Right lobe of liver (tissue), 6 donors: ENCODE data around the gene CCT2. TPM values are rescaled to one million over a fixed set of nuclear protein-coding genes. Genes with fewer than 3 reads are reported as not detected.
"Not testable (repeated sequence)": the region's sequence is repeated elsewhere in the genome, so short reads cannot be mapped to it uniquely, and the experiment has no call there.

Experiments
- ATAC-seq, 4 donors: fragments of 200-7000 bp; cut with Tn5 transposase; one replicate each; pipeline ENCODE4 v1.9.1; 2020; ENCODE audit warnings: mild to moderate bottlenecking in 4 of 4, moderate library complexity in 4 of 4
- DNase-seq, 3 donors: peaks; one replicate each; pipeline ENCODE4 v3.0.0-alpha.2; 2020
- H3K27ac ChIP-seq, 3 donors: fragments of 200-600 bp; one replicate each; pipeline ENCODE4 v1.8.0; 2022
- H3K27me3 ChIP-seq, 2 donors: fragments of 200-600 bp; one replicate each; pipeline ENCODE4 v1.8.0; 2022
- H3K36me3 ChIP-seq, 4 donors: fragments of 200-600 bp; sonication (generic) in 1 of 4; one replicate each; pipeline versions ENCODE4 v1.5.1 to v1.8.0; 2017 to 2022; ENCODE audit warnings: control low read depth in 1 of 4
- H3K4me1 ChIP-seq, 4 donors: fragments of 200-600 bp; sonication (generic) in 1 of 4; one replicate each; pipeline versions ENCODE4 v1.5.1 to v1.8.0; 2017 to 2022; ENCODE audit warnings: control low read depth in 1 of 4
- H3K4me3 ChIP-seq, 3 donors: fragments of 200-600 bp; one replicate each; pipeline ENCODE4 v1.8.0; 2022
- H3K9me3 ChIP-seq, 4 donors: fragments of 200-600 bp; sonication (generic) in 1 of 4; one replicate each; pipeline versions ENCODE4 v1.5.1 to v1.8.0; 2017 to 2022; ENCODE audit warnings: control low read depth in 1 of 4
- POLR2A ChIP-seq: fragments of 450-650 bp; IDR thresholded peaks from one replicate; pipeline ENCODE4 v1.6.1; 2017; ENCODE audit warnings: antibody characterized with exemption, mild to moderate bottlenecking
- WGBS: methylation state at CpG from one replicate; pipeline ENCODE4 v1.1.6; 2018; ENCODE audit warnings: low coverage, low lambda C conversion rate; ENCODE audit not compliant: insufficient coverage; ENCODE audit errors: missing lambda C conversion rate; 5-methylcytosine and 5-hydroxymethylcytosine counted together
- intact Hi-C, 2 donors: fragments of 100-400 bp; cut with DNase I; formaldehyde crosslinking; loops; one replicate each; pipeline versions ENCODE4 v1.11.2 to v1.14.1; 2022
- total RNA-seq, 6 experiments: library from RNA; depleted of rRNA in 2 of 6; stranded (reverse); fragments of >200 nt in 2 of 6; fragmentation: NEBNext Ultra II Directional in 3 of 6; extraction: Animal tissue kit (Norgen Biotek cat#: 25700) in 3 of 6; gene quantifications; one replicate each; pipeline versions ENCODE4 v1.1.0 to v1.2.4, GENCODE V29; 2016 to 2023
- TF ChIP-seq, protein P1 (sequence below), 4 donors: fragments of 200-600 bp in 3 of 4; fragments of 450-650 bp in 1 of 4; IDR thresholded peaks; one replicate each; pipeline versions ENCODE4 v1.5.1 to v1.8.0; 2016 to 2022; ENCODE audit warnings: antibody characterized with exemption in 4 of 4, mild to moderate bottlenecking in 2 of 4
- donor health status: DM: no; HTN: yes; CAD: no.
- donor health status: DM: no; HTN: no; CAD: no.
- donor health status: DM: no; HTN: no; CAD: no.
- donor health status: DM: no; HTN: yes; CAD: no.
- donor health status: DM: no; HTN: yes; CAD: no.

CCT2 gene
- total RNA-seq, 6 experiments from 2014 or later: 39.8 to 81.9 (median 54.3) TPM

DNA sequence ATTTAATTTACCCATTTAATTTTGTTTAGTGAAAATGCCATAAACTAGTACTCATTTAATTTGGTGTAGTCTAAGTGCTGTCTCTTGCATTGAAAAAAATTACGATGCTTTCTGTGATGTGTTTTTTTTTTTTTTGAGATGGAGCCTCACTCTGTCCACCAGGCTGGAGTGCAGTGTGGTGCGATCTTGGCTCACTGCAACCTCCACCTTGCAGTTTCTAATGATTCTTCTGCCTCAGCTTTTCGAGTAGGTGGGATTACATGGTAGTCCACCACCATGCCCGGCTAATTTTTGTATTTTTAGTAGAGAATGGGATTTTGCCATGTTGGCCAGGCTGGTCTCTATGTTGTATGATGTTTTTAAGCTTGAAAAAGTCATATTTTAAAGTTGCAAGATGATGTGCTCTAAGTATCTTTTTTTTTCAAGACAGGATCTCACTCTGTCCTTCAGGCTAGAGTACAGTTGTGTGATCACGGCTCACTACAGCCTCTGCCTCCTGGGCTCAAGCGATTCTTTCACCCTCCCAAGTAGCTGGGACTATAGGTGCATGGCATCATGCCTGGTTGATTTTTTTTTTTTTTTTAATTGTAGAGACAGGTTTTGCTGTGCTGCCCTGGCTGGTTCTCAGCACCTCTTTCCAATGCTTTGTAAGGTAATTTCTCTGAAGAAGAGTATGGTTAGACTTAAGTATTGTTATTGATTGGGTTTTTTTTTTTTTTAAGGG, 16.9 kb downstream of the CCT2 start:
- ATAC-seq (no peak), DNase-seq (no peak)
- Histone ChIP-seq H3K4me1 (no peaks in the 10 kb centered on the region), H3K27me3 (no peaks in the 10 kb centered on the region), H3K27ac (no peak overlapping the region), H3K4me3 (no peak overlapping the region), H3K36me3 (peaks cover 0 to 65% (median 33%) of the 10 kb centered on the region in 4 donors), H3K9me3 (no peaks in the 10 kb centered on the region)
- TF ChIP-seq, protein P1, sequence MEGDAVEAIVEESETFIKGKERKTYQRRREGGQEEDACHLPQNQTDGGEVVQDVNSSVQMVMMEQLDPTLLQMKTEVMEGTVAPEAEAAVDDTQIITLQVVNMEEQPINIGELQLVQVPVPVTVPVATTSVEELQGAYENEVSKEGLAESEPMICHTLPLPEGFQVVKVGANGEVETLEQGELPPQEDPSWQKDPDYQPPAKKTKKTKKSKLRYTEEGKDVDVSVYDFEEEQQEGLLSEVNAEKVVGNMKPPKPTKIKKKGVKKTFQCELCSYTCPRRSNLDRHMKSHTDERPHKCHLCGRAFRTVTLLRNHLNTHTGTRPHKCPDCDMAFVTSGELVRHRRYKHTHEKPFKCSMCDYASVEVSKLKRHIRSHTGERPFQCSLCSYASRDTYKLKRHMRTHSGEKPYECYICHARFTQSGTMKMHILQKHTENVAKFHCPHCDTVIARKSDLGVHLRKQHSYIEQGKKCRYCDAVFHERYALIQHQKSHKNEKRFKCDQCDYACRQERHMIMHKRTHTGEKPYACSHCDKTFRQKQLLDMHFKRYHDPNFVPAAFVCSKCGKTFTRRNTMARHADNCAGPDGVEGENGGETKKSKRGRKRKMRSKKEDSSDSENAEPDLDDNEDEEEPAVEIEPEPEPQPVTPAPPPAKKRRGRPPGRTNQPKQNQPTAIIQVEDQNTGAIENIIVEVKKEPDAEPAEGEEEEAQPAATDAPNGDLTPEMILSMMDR (IDR thresholded peaks at IDR 0.05): no peak
- TF ChIP-seq POLR2A: no peak
- intact Hi-C loops: no loop called here
- 97% methylated on average over 6 of the region's 6 CpGs for WGBS

DNA sequence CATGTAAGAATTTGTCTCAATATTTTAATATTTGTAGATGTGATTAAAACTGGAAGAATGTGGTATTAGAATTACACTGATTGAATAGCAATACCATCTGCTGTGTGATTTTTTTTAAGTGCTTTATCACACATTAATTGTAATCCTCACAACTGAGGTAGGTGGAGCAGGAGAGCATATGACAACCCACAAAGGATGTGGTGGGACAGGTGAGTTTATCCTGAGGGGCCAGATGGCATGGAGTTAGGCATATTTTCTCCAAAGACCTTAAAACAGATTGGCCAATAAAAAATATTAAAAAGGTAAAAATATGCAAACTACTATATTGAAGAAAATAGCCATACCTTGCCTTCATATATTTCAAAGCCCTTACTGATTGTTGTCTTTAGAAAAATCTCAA, 17.7 kb downstream of the CCT2 start:
- Histone ChIP-seq H3K4me3 (no peak overlapping the region), H3K4me1 (no peaks in the 10 kb centered on the region), H3K27ac (no peak overlapping the region), H3K9me3 (no peaks in the 10 kb centered on the region), H3K27me3 (no peaks in the 10 kb centered on the region), H3K36me3 (peaks cover 0 to 56% (median 26%) of the 10 kb centered on the region in 4 donors)
- no peak for ATAC-seq
- intact Hi-C loops: no loop called here
- no peak for TF ChIP-seq POLR2A
- TF ChIP-seq, protein P1 (IDR thresholded peaks at IDR 0.05): no peak
- DNase-seq: no peak

DNA sequence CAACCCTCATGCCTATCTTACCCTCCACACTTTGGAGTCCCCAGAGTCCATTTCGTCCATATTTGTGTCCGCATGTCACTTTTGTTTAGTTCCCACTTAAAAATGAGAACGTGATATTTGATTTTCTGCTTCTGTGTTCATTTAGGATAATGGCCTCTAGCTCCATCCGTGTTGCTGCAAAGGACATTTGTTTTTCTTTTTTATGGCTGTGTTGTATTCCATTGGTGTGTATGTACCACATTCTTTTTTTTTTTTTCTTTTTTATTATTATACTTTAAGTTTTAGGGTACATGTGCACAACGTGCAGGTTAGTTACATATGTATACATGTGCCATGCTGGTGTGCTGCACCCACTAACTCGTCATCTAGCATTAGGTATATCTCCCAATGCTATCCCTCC, 18.3 kb downstream of the CCT2 start:
- H3K4me3 ChIP-seq, H3K27ac ChIP-seq, intact Hi-C loops, ATAC-seq, H3K4me1 ChIP-seq, DNase-seq, H3K27me3 ChIP-seq, H3K9me3 ChIP-seq: not testable (repeated sequence)
- H3K36me3 ChIP-seq: peaks cover 0 to 50% (median 21%) of the 10 kb centered on the region in 4 donors
- 93% methylated on average over 3 of the region's 6 CpGs for WGBS

DNA sequence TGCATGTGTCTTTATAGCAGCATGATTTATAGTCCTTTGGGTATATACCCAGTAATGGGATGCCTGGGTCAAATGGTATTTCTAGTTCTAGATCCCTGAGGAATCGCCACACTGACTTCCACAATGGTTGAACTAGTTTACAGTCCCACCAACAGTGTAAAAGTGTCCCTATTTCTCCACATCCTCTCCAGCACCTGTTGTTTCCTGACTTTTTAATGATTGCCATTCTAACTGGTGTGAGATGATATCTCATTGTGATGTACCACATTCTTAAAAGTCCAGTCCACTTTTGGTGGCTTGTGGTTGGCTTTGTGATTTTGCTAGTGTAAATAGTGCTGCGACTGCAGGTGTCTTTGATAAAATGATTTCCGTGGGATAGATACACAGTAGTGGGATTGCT, 19.0 kb downstream of the CCT2 start:
- not testable (repeated sequence) for ATAC-seq
- H3K36me3 ChIP-seq: peaks cover 0 to 43% (median 19%) of the 10 kb centered on the region in 4 donors

DNA sequence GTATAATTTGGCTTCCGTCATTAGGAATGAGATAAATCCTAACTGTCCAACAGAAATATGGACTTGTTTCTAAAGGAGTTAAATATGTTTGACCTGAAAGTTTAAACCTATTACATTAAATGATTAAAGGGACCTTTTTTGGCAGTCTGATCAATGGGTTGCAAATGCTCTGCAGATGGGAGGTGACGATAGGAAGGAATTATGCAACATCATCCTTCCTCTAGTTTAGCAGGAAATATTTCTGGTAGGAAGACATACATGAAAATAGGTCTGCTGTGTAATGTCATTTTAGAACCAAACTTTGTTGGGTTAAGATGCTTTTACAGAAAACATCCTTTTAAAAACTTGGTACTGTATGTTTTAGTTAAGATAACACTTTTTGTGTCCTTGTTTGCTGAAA, 22.9 kb downstream of the CCT2 start:
- intact Hi-C loops: no loop called here
- WGBS: 51% methylated on average over 2 of the region's 2 CpGs
- H3K27ac ChIP-seq: no peak overlapping the region
- ATAC-seq (peak in 1 of 4 donors; percentile 14), DNase-seq (no peak)
- no peaks in the 10 kb centered on the region for H3K4me1 ChIP-seq
- H3K36me3 ChIP-seq: peaks cover 0 to 5% (median 0%) of the 10 kb centered on the region in 4 donors
- no peaks in the 10 kb centered on the region for H3K27me3 ChIP-seq
- no peak overlapping the region for H3K4me3 ChIP-seq
- no peaks in the 10 kb centered on the region for H3K9me3 ChIP-seq
- no peak for TF ChIP-seq POLR2A
- TF ChIP-seq, protein P1 (IDR thresholded peaks at IDR 0.05): no peak

More for the DNA sequence above, 19.0 kb downstream of the CCT2 start:
- intact Hi-C loops, H3K27ac ChIP-seq, H3K4me3 ChIP-seq, H3K27me3 ChIP-seq, DNase-seq, H3K4me1 ChIP-seq, H3K9me3 ChIP-seq: not testable (repeated sequence)
- WGBS: 92% methylated on average over 2 of the region's 3 CpGs
